A673 (cell line): Measurements from ENCODE around the gene NCLN. TPM values are rescaled to one million over a fixed set of nuclear protein-coding genes. Genes with fewer than 3 reads are reported as not detected.
A peak's percentile ranks its signal among the peaks of the same experiment; 100 is the strongest.
"Not testable (repeated sequence)": the region's sequence is repeated elsewhere in the genome, so short reads cannot be mapped to it uniquely, and the experiment has no call there.

Experiments used
- BruUV-seq: library from RNA; stranded (reverse); fragments of 400-500 nt; replicated peaks from 2 replicates; lab custom pipeline; 2021; lab: Mats Ljungman, UMichigan
- CTCF ChIA-PET: fragments of 300-600 bp; sonication (Branson Sonifier 250); formaldehyde crosslinking; loops from one replicate; lab custom pipeline; 2022; ENCODE audit warnings: antibody characterized with exemption; lab: Charles Lee
- POLR2A ChIA-PET: fragments of 300-600 bp; sonication (Branson Sonifier 250); formaldehyde crosslinking; loops from one replicate; lab custom pipeline; 2022; ENCODE audit warnings: antibody characterized with exemption; ENCODE audit not compliant: low non-redundant PET; lab: Charles Lee
- DNase-seq: peaks from one replicate; pipeline ENCODE4 v3.0.0-alpha.2; 2015; ENCODE audit warnings: low spot score
- H3K27ac ChIP-seq: fragments of 200-600 bp; sonication (generic); 2 replicates; pipeline ENCODE4 v1.5.1; 2016; ENCODE audit warnings: mixed run types, low read depth, mild to moderate bottlenecking, mixed read lengths, antibody characterized with exemption, low read length; ENCODE audit not compliant: poor library complexity, severe bottlenecking
- H3K27me3 ChIP-seq: fragments of 200-600 bp; sonication (generic); replicated peaks from 2 replicates; pipeline ENCODE4 v1.6.1; 2017; ENCODE audit warnings: mixed run types, low read depth, mild to moderate bottlenecking, mixed read lengths, antibody characterized with exemption, low read length; ENCODE audit not compliant: insufficient read depth, poor library complexity
- H3K36me3 ChIP-seq: fragments of 200-600 bp; sonication (generic); 2 replicates; pipeline ENCODE4 v1.6.1; 2016; ENCODE audit warnings: mixed run types, mild to moderate bottlenecking, mixed read lengths, antibody characterized with exemption, low read length; ENCODE audit not compliant: insufficient read depth, poor library complexity, severe bottlenecking
- H3K4me1 ChIP-seq: fragments of 200-600 bp; sonication (generic); 2 replicates; pipeline ENCODE4 v1.6.1; 2017; ENCODE audit warnings: mixed run types, mild to moderate bottlenecking, mixed read lengths, antibody characterized with exemption, low read length; ENCODE audit not compliant: insufficient read depth, poor library complexity, severe bottlenecking
- H3K4me3 ChIP-seq: fragments of 200-600 bp; sonication (generic); 2 replicates; pipeline ENCODE4 v1.5.1; 2016; ENCODE audit warnings: low read depth, mixed run types, mild to moderate bottlenecking, mixed read lengths, low read length; ENCODE audit not compliant: poor library complexity, severe bottlenecking
- H3K9me3 ChIP-seq: fragments of 200-600 bp; sonication (generic); 2 replicates; pipeline ENCODE4 v1.6.1; 2016; ENCODE audit warnings: mixed run types, low read depth, mild to moderate bottlenecking, mixed read lengths, antibody characterized with exemption, low read length; ENCODE audit not compliant: poor library complexity, severe bottlenecking
- EZH2 ChIP-seq: fragments of 200-600 bp; sonication (generic); IDR thresholded peaks from 2 replicates; pipeline ENCODE4 v1.6.1; 2017; ENCODE audit warnings: borderline replicate concordance, low read depth, mild to moderate bottlenecking, mixed read lengths, antibody characterized with exemption, low read length; ENCODE audit not compliant: poor library complexity, severe bottlenecking
- intact Hi-C: fragments of 100-400 bp; cut with micrococcal nuclease; formaldehyde crosslinking; loops from one replicate; pipeline ENCODE4 v1.10.0; 2022; ENCODE audit not compliant: unreplicated experiment
- total RNA-seq: library from RNA; stranded (reverse); gene quantifications from 2 replicates; pipeline ENCODE4 v1.2.3, GENCODE V29; 2021
- TF ChIP-seq, protein P1 (sequence below): fragments of 300-800, 200-600 bp; sonication (generic); conservative IDR thresholded peaks from 2 replicates; pipeline ENCODE4 v1.5.1; 2017; ENCODE audit warnings: low read depth, mild to moderate bottlenecking, antibody characterized with exemption, low read length, moderate library complexity, mixed read lengths

Gene NCLN
- total RNA-seq, 1 experiment from 2014 or later, result 122 TPM

DNA sequence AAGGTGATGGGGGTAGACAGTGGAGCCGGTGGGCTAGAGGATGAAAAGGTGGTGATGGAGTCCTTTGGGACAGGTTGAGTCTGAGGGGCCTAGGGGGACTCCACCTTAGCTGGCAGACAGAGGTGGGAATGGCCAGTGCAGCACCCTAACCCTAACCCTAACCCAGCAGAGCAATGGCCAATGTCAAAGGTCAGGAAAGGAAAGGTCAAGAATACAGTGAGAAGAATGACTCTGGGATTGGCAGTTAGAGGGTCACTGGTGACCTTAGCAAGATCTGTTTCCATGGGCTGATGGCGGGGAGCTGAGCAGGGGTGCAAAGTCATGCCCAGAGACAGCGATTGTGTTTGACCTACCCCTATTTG is 33.3 kb upstream of the NCLN start:
- no peaks in the 10 kb centered on the region for H3K27me3 ChIP-seq
- CTCF ChIA-PET, result no interaction called here
- peaks cover 9% of the 10 kb centered on the region for H3K4me1 ChIP-seq
- no peaks in the 10 kb centered on the region for H3K9me3 ChIP-seq
- POLR2A ChIA-PET, result no interaction called here
- no peak overlapping the region for H3K27ac ChIP-seq
- TF ChIP-seq EZH2, result no peak
- TF ChIP-seq, protein P1, sequence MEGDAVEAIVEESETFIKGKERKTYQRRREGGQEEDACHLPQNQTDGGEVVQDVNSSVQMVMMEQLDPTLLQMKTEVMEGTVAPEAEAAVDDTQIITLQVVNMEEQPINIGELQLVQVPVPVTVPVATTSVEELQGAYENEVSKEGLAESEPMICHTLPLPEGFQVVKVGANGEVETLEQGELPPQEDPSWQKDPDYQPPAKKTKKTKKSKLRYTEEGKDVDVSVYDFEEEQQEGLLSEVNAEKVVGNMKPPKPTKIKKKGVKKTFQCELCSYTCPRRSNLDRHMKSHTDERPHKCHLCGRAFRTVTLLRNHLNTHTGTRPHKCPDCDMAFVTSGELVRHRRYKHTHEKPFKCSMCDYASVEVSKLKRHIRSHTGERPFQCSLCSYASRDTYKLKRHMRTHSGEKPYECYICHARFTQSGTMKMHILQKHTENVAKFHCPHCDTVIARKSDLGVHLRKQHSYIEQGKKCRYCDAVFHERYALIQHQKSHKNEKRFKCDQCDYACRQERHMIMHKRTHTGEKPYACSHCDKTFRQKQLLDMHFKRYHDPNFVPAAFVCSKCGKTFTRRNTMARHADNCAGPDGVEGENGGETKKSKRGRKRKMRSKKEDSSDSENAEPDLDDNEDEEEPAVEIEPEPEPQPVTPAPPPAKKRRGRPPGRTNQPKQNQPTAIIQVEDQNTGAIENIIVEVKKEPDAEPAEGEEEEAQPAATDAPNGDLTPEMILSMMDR, result no peak
- no peak for DNase-seq
- H3K36me3 ChIP-seq, result no peaks in the 10 kb centered on the region
- BruUV-seq, result no TSS peak
- intact Hi-C loops, result no loop called here
- H3K4me3 ChIP-seq, result no peak overlapping the region

DNA sequence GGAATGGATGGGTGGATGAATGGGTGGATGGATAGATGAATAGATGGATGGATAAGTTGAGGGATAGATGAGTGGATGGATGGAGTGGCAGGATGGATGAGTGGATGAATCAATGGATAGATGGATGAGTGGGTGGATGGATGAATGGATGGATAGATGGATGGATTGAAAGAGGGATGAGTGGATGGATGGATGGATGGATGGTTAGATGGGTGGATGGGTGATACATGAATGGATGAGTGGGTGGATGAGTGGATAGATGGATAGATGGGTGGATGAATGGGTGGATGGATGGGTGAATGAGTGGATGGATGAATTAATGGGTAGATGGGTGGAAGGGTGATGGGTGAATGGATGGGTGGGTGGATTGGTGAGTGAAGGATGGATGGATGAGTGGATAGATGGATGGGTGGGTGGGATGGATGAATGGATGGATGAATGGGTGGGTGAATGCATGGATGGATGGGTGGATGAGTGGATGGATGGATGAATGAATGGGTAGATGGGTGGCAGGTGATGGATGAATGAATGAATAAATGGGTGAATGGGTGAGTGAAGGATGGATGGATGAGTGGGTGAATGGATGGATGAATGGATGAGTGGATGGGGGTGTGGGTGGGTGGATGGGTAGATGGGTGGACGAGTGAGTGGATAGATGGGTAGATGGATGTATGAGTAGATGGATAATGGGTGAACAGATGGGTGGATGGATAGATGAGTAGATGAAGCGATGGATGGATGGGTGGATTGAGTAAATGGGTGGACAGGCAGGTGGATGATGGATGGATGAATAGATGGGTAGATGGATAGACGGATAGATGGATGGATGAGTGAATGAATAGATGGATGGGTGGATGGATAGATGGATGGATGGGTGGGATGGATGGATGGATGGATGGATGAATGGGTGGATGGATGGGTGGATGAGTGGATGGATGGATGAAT is 32.2 kb upstream of the NCLN start:
- H3K4me1 ChIP-seq, result peaks cover 9% of the 10 kb centered on the region
- TF ChIP-seq, protein P1, result no peak
- TF ChIP-seq EZH2, result no peak
- BruUV-seq, result no TSS peak
- H3K9me3 ChIP-seq, result no peaks in the 10 kb centered on the region
- no peak overlapping the region for H3K27ac ChIP-seq
- DNase-seq, result no peak
- CTCF ChIA-PET, result no interaction called here
- no peaks in the 10 kb centered on the region for H3K27me3 ChIP-seq
- POLR2A ChIA-PET, result no interaction called here
- no peak overlapping the region for H3K4me3 ChIP-seq
- intact Hi-C loops, result no loop called here
- no peaks in the 10 kb centered on the region for H3K36me3 ChIP-seq

DNA sequence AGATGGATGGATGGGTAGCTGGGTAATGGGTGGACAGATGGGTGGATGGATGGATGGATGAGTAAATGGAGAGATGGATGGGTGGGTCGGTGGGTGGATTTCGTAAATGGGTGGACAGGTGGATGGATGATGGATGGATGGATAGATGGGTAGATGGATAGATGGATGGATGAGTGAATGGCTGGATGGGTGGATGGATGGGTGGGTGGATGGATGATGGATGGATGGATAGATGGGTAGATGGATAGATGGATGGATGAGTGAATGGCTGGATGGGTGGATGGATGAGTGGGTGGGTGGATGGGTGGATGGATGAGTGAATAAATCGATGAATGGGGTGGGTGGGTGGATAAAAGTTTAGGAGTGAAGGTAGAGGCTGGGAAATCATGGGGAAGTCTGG is 31.3 kb upstream of the NCLN start:
- BruUV-seq, DNase-seq, H3K9me3 ChIP-seq, H3K4me1 ChIP-seq, H3K27me3 ChIP-seq, CTCF ChIA-PET, intact Hi-C loops, POLR2A ChIA-PET, H3K36me3 ChIP-seq, H3K4me3 ChIP-seq: not testable (repeated sequence)
- H3K27ac ChIP-seq, result peak overlapping the region; percentile 58
